Ectodermal cell (in vitro differentiated cells): ENCODE data around the gene PRDM16.

Experiments used
- H3K27ac ChIP-seq: 2 replicates; pipeline ENCODE4 v1.7.0; 2013; ENCODE audit warnings: mild to moderate bottlenecking, low read depth, low read length; ENCODE audit not compliant: insufficient read depth, poor library complexity, severe bottlenecking
- H3K27me3 ChIP-seq: 2 replicates; pipeline ENCODE4 v1.7.0; 2013; ENCODE audit warnings: mild to moderate bottlenecking, low read length; ENCODE audit not compliant: insufficient read depth, control insufficient read depth, poor library complexity, severe bottlenecking
- H3K36me3 ChIP-seq: one replicate; pipeline ENCODE4 v1.7.0; 2013; ENCODE audit warnings: low read length; ENCODE audit not compliant: control insufficient read depth, insufficient read depth
- H3K4me1 ChIP-seq: one replicate; pipeline ENCODE4 v1.7.0; 2013; ENCODE audit warnings: low read length; ENCODE audit not compliant: control insufficient read depth, insufficient read depth
- H3K4me3 ChIP-seq: 2 replicates; pipeline ENCODE4 v1.7.0; 2013; ENCODE audit warnings: low read depth, low read length, control low read depth; ENCODE audit not compliant: insufficient read depth
- H3K9me3 ChIP-seq: 2 replicates; pipeline ENCODE4 v1.7.0; 2013; ENCODE audit warnings: mild to moderate bottlenecking, low read length, moderate library complexity; ENCODE audit not compliant: control insufficient read depth
- WGBS, 2 experiments: methylation state at CpG; one replicate each; pipeline ENCODE4 v1.1.7; 2013; ENCODE audit warnings: missing lambda C conversion rate in 2 of 2; 5-methylcytosine and 5-hydroxymethylcytosine counted together

The PRDM16 gene

GRCh38 chr1:3319874-3320245 lies 250.9 kb downstream of the PRDM16 start:
- no peak overlapping the region for H3K27ac ChIP-seq
- H3K4me3 ChIP-seq, result no peak overlapping the region
- H3K9me3 ChIP-seq, result no peaks in the 10 kb centered on the region
- no peaks in the 10 kb centered on the region for H3K36me3 ChIP-seq
- peaks cover 7% of the 10 kb centered on the region for H3K27me3 ChIP-seq
- peaks cover 21% of the 10 kb centered on the region for H3K4me1 ChIP-seq
- WGBS, 2 experiments, result 16 to 23% methylated on average over 4 of the region's 4 CpGs

DNA sequence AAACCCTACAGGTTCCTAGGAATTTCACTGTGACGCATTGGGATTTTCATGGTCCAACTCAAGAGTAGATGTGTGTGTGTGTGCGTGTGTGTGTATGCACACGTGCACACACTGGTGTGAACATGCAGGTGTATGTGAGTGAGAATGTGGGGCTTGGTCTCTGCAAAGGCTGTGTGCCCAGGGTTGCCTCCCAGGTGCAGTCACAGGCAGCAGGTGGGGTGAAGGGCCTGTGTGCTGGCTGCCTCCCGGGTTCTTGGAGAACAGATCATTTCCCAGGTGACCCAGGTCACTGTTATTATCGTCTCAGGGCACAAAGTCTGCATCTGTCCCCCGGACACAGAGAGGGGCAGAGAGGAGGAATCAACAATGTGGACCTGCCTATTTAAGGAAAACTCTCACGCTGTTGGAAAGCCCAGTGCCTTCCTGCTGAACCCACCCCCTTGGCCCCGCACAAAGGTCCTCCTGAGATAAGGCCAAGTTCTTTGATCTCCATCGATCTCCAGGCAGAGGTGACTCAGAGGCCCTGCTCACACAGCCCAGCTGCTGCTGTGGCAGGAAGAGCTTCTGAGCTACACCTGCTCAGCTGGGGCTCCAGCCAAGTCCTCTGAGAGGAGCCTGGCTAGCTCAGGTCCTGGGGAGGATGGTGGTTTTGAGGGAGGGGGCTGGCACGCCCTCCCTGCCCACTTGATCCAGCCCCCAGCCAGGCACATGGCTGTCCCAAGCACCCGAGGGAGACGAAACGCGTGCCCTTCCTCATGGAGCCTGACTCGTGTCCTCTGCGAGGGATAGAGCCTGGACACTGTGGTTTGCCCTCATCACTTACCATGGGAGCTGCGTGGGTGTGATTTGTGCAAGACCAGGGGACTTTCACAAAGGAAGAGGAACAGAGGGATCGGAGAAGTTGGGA lies 251.5 kb downstream of the PRDM16 start:
- Histone ChIP-seq H3K4me1 (peaks cover 16% of the 10 kb centered on the region), H3K9me3 (no peaks in the 10 kb centered on the region), H3K27me3 (peaks cover 2% of the 10 kb centered on the region), H3K27ac (no peak overlapping the region), H3K36me3 (no peaks in the 10 kb centered on the region), H3K4me3 (no peak overlapping the region)
- 84 to 87% methylated on average over 18 of the region's 18 CpGs for WGBS, 2 experiments

GRCh38 chr1:3321559-3322449 lies 252.8 kb downstream of the PRDM16 start:
- 91 to 95% methylated on average over 25 of the region's 25 CpGs for WGBS, 2 experiments
- peaks cover 11% of the 10 kb centered on the region for H3K4me1 ChIP-seq
- H3K4me3 ChIP-seq, result no peak overlapping the region
- no peaks in the 10 kb centered on the region for H3K27me3 ChIP-seq
- H3K9me3 ChIP-seq, result no peaks in the 10 kb centered on the region
- no peaks in the 10 kb centered on the region for H3K36me3 ChIP-seq
- H3K27ac ChIP-seq, result no peak overlapping the region

- no peaks in the 10 kb centered on the region for H3K27me3 ChIP-seq
- H3K9me3 ChIP-seq, result no peaks in the 10 kb centered on the region
- H3K36me3 ChIP-seq, result no peaks in the 10 kb centered on the region
- H3K4me1 ChIP-seq, result peaks cover 15% of the 10 kb centered on the region
- 93 to 94% methylated on average over 17 of the region's 17 CpGs for WGBS, 2 experiments
- H3K27ac ChIP-seq, result no peak overlapping the region
- no peak overlapping the region for H3K4me3 ChIP-seq
Observed at GRCh38 chr1:3322450-3323020, 253.5 kb downstream of the PRDM16 start.

DNA sequence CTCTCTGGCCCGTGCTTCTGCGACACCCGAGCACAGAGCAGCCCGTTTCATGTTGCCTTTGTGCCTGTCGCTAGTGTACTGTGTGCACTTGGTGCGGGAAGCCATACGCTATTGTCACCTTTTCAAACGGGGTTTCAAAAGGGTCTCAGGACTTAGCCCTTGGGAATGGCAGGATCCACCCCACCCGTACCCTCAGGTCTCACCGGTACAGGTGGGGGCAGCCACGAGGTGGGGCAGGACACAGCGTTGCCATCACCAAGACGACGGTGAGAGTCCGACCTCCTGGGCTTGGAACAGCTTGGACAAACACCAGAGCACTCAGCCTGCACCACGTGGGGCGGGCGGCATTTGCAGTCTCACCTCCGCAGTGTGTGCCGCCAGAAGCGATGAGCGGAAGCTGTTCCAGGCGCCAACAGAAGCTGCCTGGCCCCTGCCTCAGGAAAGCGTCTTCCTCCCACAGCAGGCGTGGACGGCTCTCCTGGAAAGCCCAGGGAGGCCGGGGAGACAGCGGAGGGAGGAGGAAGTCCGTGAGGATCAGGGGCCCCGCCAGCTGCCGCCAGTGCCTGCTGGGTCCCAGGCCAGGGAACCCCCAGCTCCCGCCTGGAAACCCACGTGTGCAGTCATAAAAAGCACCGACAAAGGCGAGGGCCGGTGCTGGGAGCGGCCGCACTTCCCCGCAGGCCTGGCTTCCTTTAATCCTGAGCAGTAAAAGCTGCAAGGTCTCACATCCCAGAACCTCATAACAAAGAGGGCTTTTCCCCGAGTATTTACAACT lies 254.2 kb downstream of the PRDM16 start:
- Histone ChIP-seq H3K4me1 (peaks cover 22% of the 10 kb centered on the region), H3K27ac (no peak overlapping the region), H3K4me3 (no peak overlapping the region), H3K27me3 (no peaks in the 10 kb centered on the region), H3K9me3 (no peaks in the 10 kb centered on the region), H3K36me3 (no peaks in the 10 kb centered on the region)
- WGBS, 2 experiments, result 78 to 80% methylated on average over 40 of the region's 40 CpGs

DNA sequence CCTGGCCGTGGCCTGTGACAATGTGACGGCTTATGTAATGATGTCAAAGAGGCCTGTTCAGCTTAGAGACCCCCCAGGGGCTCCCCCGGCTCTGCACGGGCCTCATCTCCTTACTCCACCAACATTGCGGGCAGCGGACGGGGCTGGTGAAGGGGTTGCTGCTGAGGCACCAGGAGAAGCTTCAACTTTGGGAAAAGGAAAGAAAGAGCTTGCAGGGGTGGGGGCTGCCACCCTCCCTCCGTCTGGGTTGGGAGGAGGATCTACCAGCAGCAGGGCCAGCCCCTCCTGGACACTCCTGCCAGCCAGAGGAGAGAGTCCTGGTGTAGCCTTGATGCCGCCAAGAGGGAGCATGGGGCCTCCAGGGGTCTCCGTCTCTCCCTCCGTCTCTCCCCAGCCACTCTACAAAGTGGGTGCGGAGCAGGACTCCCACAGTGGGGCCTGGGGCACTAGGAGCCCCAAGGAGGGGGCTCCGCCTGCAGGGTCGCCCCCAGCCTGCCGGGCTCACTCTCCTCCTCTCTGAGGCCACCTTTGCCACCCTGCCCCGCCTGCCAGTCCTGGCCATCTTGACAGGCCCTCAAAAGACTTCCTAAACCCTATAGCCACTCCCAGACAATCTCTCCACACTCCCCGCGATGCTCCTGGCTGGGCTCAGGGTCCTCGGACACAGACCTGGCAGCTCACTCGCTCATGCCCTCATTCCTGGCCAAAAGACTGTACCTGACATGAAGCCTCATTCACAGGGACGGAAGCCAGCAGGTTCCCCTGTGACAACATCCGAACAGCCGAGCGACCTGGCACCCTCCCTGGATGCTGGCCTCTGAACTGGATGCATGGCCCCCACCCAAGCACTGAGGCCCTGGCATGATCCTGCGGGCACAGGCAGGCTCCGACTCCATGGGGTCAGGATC lies 255.0 kb downstream of the PRDM16 start:
- 79 to 86% methylated on average over 24 to 26 of the region's 26 CpGs for WGBS, 2 experiments
- Histone ChIP-seq H3K4me3 (no peak overlapping the region), H3K36me3 (no peaks in the 10 kb centered on the region), H3K4me1 (peaks cover 25% of the 10 kb centered on the region), H3K27ac (no peak overlapping the region), H3K9me3 (no peaks in the 10 kb centered on the region), H3K27me3 (no peaks in the 10 kb centered on the region)

- no peaks in the 10 kb centered on the region for H3K36me3 ChIP-seq
- H3K4me1 ChIP-seq, result peaks cover 25% of the 10 kb centered on the region
- H3K4me3 ChIP-seq, result no peak overlapping the region
- H3K27me3 ChIP-seq, result no peaks in the 10 kb centered on the region
- no peaks in the 10 kb centered on the region for H3K9me3 ChIP-seq
- no peak overlapping the region for H3K27ac ChIP-seq
- WGBS, 2 experiments, result 94 to 95% methylated on average over 21 to 22 of the region's 22 CpGs
Observed at GRCh38 chr1:3324704-3325535, 255.9 kb downstream of the PRDM16 start.

GRCh38 chr1:3326516-3327388 lies 257.7 kb downstream of the PRDM16 start:
- 83% methylated on average over 21 of the region's 21 CpGs for WGBS, 2 experiments
- no peaks in the 10 kb centered on the region for H3K36me3 ChIP-seq
- no peaks in the 10 kb centered on the region for H3K9me3 ChIP-seq
- no peak overlapping the region for H3K4me3 ChIP-seq
- H3K27ac ChIP-seq, result no peak overlapping the region
- no peaks in the 10 kb centered on the region for H3K27me3 ChIP-seq
- peaks cover 25% of the 10 kb centered on the region for H3K4me1 ChIP-seq
